Measurements from ENCODE around the gene NPIPB8. TPM values are rescaled to one million over a fixed set of nuclear protein-coding genes. Genes with fewer than 3 reads are reported as not detected.
"Not testable (repeated sequence)": the region's sequence is repeated elsewhere in the genome, so short reads cannot be mapped to it uniquely, and the experiment has no call there.

The NPIPB8 gene
- total and polyA plus RNA-seq, 9 of the 15 experiments (the other 6 are each of a cell fraction or from before 2014, with no cell fraction given): 0.16 TPM; not detected in 8

GRCh38 chr16:28620316-28620715, 17.5 kb upstream of the NPIPB8 start:
- in situ Hi-C loops (cut with MboI): loop anchor here (25.0 kb wide), 4 partner anchors 92 to 1592 kb away; partner anchors contain the start of genes EIF3C and EIF3CL
- H4K20me1 ChIP-seq (replicated peaks; ENCODE audit: control insufficient read depth, insufficient read depth, low read length); ATAC-seq; FAIRE-seq; H3K9me1 ChIP-seq (ENCODE audit: control insufficient read depth, insufficient read depth, low read length); H3K36me3 ChIP-seq (ENCODE audit: control insufficient read depth, insufficient read depth, low read length); H3K79me2 ChIP-seq (ENCODE audit: control insufficient read depth, insufficient read depth, low read length); CTCF ChIA-PET (ENCODE audit: low intra/inter-chr PET ratio); BruUV-seq (replicated peaks); DNase-seq (ENCODE audit: extremely low read depth in 1 of 4, low spot score in 3 of 4); H3K27ac ChIP-seq (ENCODE audit: extremely low read depth, low read depth, low read length); H3K4me3 ChIP-seq; H2AFZ ChIP-seq (ENCODE audit: low read depth, low read length); intact Hi-C loops (cut with micrococcal nuclease); H3K27me3 ChIP-seq (ENCODE audit: control insufficient read depth in 2 of 2, insufficient read depth in 2 of 2, low read length in 2 of 2); POLR2A ChIA-PET; H3K4me1 ChIP-seq (replicated peaks in 1 of 2; ENCODE audit: control insufficient read depth in 2 of 2, insufficient read depth in 2 of 2, low read length in 2 of 2); H3K9me3 ChIP-seq (replicated peaks; ENCODE audit: control insufficient read depth, insufficient read depth, low read depth, low read length); H3K9ac ChIP-seq (ENCODE audit: insufficient read depth in 1 of 2, low read depth in 2 of 2, low read length in 2 of 2); H3K4me2 ChIP-seq (ENCODE audit: insufficient read depth, low read length): not testable (repeated sequence)
- peak; percentile 32 for TF ChIP-seq ZNF121 (CRISPR knock-in tag; conservative IDR thresholded peaks at IDR 0.05)
- 0% methylated on average over 1 of the region's 1 CpG for WGBS (ENCODE audit: insufficient coverage, low coverage, missing lambda C conversion rate)

DNA sequence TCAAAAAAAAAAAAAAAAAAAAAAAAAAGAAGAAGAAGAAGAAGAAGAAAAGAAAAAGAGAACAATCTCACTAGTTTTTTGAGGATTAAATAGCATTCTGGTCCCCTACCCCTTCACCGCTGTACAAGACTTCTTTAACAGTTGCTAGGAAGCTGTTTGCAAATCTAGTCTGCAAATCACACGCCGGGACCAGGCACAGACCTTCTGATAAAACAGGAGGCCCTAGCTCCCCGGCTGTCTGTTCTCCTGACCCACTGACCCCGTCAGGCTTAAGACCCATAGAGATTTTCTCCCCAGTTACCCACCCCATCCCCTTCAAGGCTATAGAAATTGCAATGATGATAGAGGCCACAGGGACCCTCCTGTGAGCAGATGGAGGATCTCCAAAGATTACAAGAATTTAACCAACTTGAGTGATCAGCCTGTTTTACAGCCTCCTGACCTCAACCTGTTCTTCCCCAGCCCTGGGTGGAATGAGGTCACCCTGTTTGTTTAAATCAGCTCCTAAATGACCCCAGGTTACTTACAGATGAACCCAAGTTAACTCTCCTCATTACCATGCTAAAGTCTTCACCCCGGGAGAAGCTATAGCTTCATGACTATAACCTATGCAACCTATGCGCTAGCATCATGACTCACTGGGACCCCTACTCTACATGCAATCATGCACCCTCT, 16.2 kb upstream of the NPIPB8 start:
- in situ Hi-C loops (cut with MboI) (loop anchor here (25.0 kb wide), 4 partner anchors 91 to 1591 kb away; partner anchors contain the start of genes EIF3C and EIF3CL), intact Hi-C loops (cut with micrococcal nuclease) (no loop called here)
- DNase-seq (ENCODE audit: extremely low read depth in 1 of 4, low spot score in 3 of 4) (peak in 1 of 4 experiments; percentile 5), FAIRE-seq (no peak), ATAC-seq (no peak)
- no peak overlapping the region for H2AFZ ChIP-seq (ENCODE audit: low read depth, low read length)
- BruUV-seq (replicated peaks): no TSS peak
- WGBS (ENCODE audit: insufficient coverage, low coverage, missing lambda C conversion rate): 18% methylated on average over 6 of the region's 7 CpGs
- no peaks in the 10 kb centered on the region for H3K9me1 ChIP-seq (ENCODE audit: control insufficient read depth, insufficient read depth, low read length)
- H3K9me3 ChIP-seq (replicated peaks; ENCODE audit: control insufficient read depth, insufficient read depth, low read depth, low read length): no peaks in the 10 kb centered on the region
- H3K27me3 ChIP-seq (ENCODE audit: control insufficient read depth in 2 of 2, insufficient read depth in 2 of 2, low read length in 2 of 2): no peaks in the 10 kb centered on the region; a peak in 2 of 5 replicates
- no peaks in the 10 kb centered on the region for H3K4me1 ChIP-seq (replicated peaks in 1 of 2; ENCODE audit: control insufficient read depth in 2 of 2, insufficient read depth in 2 of 2, low read length in 2 of 2)
- no peaks in the 10 kb centered on the region for H3K36me3 ChIP-seq (ENCODE audit: control insufficient read depth, insufficient read depth, low read length)
- no peaks in the 10 kb centered on the region for H4K20me1 ChIP-seq (replicated peaks; ENCODE audit: control insufficient read depth, insufficient read depth, low read length)
- H3K79me2 ChIP-seq (ENCODE audit: control insufficient read depth, insufficient read depth, low read length): no peaks in the 10 kb centered on the region
- no peak overlapping the region for H3K4me2 ChIP-seq (ENCODE audit: insufficient read depth, low read length)
- H3K4me3 ChIP-seq: no peak overlapping the region
- H3K9ac ChIP-seq (ENCODE audit: insufficient read depth in 1 of 2, low read depth in 2 of 2, low read length in 2 of 2): no peak overlapping the region
- ChIA-PET CTCF (ENCODE audit: low intra/inter-chr PET ratio) (no interaction called here), POLR2A (no interaction called here)
- H3K27ac ChIP-seq (ENCODE audit: extremely low read depth, low read depth, low read length): no peak overlapping the region
- TF ChIP-seq DNMT1 (IDR thresholded peaks at IDR 0.05): no peak
- no peak for TF ChIP-seq EGR1 (conservative IDR thresholded peaks at IDR 0.05)
- no peak for TF ChIP-seq U2AF1 (optimal IDR thresholded peaks at IDR 0.05; ENCODE audit: low read depth, low read length)
- TF ChIP-seq FOXP4 (CRISPR knock-in tag; IDR thresholded peaks at IDR 0.05; ENCODE audit: borderline replicate concordance): no peak
- no peak for TF ChIP-seq EHMT2 (IDR thresholded peaks at IDR 0.05)
- no peak for TF ChIP-seq KDM1A (IDR thresholded peaks at IDR 0.05)
- no peak for TF ChIP-seq BRF1 (IDR thresholded peaks at IDR 0.05; ENCODE audit: borderline replicate concordance, extremely low read depth, insufficient read length)
- no peak for TF ChIP-seq SMAD4 (CRISPR knock-in tag; conservative IDR thresholded peaks at IDR 0.05)
- TF ChIP-seq NR4A1 (CRISPR knock-in tag; IDR thresholded peaks at IDR 0.05): no peak
- no peak for TF ChIP-seq NR4A1 (tag; IDR thresholded peaks at IDR 0.05)
- TF ChIP-seq FOXJ3 (CRISPR knock-in tag; IDR thresholded peaks at IDR 0.05): no peak
- TF ChIP-seq E2F5 (CRISPR knock-in tag; IDR thresholded peaks at IDR 0.05): no peak

Data from K562 (cell line).